ENCODE results near the gene TRAK1.

Gene TRAK1

DNA sequence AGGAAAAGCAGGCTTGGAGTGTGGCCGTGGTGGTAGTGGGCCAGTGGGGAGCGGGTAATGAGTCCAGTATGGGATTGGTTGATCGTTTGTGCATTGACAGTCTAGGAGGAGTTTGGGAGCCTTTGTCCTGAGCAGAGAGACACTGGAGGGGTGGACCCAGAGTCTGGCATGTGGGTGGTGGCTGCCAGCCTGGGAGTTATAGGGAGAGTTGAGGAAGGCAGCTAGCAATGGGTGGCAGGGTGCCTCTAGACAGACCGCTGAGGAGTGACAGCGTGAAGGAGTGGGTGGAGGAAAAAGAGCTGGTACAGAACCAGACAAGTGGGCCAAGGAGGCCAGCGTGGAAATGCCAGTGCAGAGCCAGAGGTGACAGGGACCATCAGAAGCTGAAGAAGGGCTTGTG, 176.7 kb downstream of the TRAK1 start:
- POLR2A ChIA-PET, result no interaction called here
- H3K4me3 ChIP-seq (ENCODE audit: control insufficient read depth in 1 of 7, extremely low read depth in 1 of 7, insufficient read depth in 4 of 7, low read depth in 2 of 7, low read length in 6 of 7), result no peak overlapping the region
- CTCF ChIA-PET, result interaction anchor here (1.7 kb wide), 1 partner anchor 10 kb away, joined by 4 read pairs; no protein-coding TSS in a partner anchor

GRCh38 chr3:42269647-42270046, 178.5 kb downstream of the TRAK1 start:
- DNase-seq, result no peak
- no peaks in the 10 kb centered on the region for H3K36me3 ChIP-seq (ENCODE audit: control insufficient read depth in 4 of 4, insufficient read depth in 4 of 4, low read length in 3 of 4)
- WGBS (ENCODE audit: insufficient coverage), result 95% methylated on average over 3 of the region's 7 CpGs
- H3K9me3 ChIP-seq (ENCODE audit: control extremely low read depth in 1 of 5, control insufficient read depth in 4 of 5, insufficient read depth in 2 of 5, low read depth in 1 of 5, low read length in 4 of 5), result peaks cover 0 to 10% (median 2%) of the 10 kb centered on the region in 5 experiments
- H3K27me3 ChIP-seq (replicated peaks in 2 of 5; ENCODE audit: control insufficient read depth in 4 of 5, insufficient read depth in 5 of 5, low read length in 4 of 5), result peaks cover 4 to 59% (median 20%) of the 10 kb centered on the region in 5 experiments
- H3K4me1 ChIP-seq (ENCODE audit: control extremely low read depth in 1 of 4, control insufficient read depth in 4 of 4, insufficient read depth in 4 of 4, low read length in 3 of 4), result peaks cover 0 to 7% (median 3%) of the 10 kb centered on the region in 4 experiments
- H3K4me3 ChIP-seq (ENCODE audit: control insufficient read depth in 1 of 7, extremely low read depth in 1 of 7, insufficient read depth in 4 of 7, low read depth in 2 of 7, low read length in 6 of 7), result no peak overlapping the region
- H3K27ac ChIP-seq (ENCODE audit: insufficient read depth in 1 of 2, low read depth in 1 of 2, low read length in 2 of 2, poor library complexity in 1 of 2, severe bottlenecking in 2 of 2), result no peak overlapping the region
- POLR2A ChIA-PET, result no interaction called here
- CTCF ChIA-PET, result interaction anchor here (1.8 kb wide), 1 partner anchor 174 kb away, joined by 5 read pairs; no protein-coding TSS in a partner anchor

More for the DNA sequence above, 176.7 kb downstream of the TRAK1 start:
- peaks cover 0 to 18% (median 12%) of the 10 kb centered on the region in 4 experiments for H3K4me1 ChIP-seq (ENCODE audit: control extremely low read depth in 1 of 4, control insufficient read depth in 4 of 4, insufficient read depth in 4 of 4, low read length in 3 of 4)
- no peaks in the 10 kb centered on the region for H3K36me3 ChIP-seq (ENCODE audit: control insufficient read depth in 4 of 4, insufficient read depth in 4 of 4, low read length in 3 of 4)
- 100% methylated on average over 6 of the region's 6 CpGs for WGBS (ENCODE audit: insufficient coverage)
- no peak for DNase-seq
- H3K27ac ChIP-seq (ENCODE audit: insufficient read depth in 1 of 2, low read depth in 1 of 2, low read length in 2 of 2, poor library complexity in 1 of 2, severe bottlenecking in 2 of 2), result no peak overlapping the region
- peaks cover 4 to 76% (median 29%) of the 10 kb centered on the region in 5 experiments for H3K27me3 ChIP-seq (replicated peaks in 2 of 5; ENCODE audit: control insufficient read depth in 4 of 5, insufficient read depth in 5 of 5, low read length in 4 of 5)
- H3K9me3 ChIP-seq (ENCODE audit: control extremely low read depth in 1 of 5, control insufficient read depth in 4 of 5, insufficient read depth in 2 of 5, low read depth in 1 of 5, low read length in 4 of 5), result peaks cover 0 to 10% (median 2%) of the 10 kb centered on the region in 5 experiments

DNA sequence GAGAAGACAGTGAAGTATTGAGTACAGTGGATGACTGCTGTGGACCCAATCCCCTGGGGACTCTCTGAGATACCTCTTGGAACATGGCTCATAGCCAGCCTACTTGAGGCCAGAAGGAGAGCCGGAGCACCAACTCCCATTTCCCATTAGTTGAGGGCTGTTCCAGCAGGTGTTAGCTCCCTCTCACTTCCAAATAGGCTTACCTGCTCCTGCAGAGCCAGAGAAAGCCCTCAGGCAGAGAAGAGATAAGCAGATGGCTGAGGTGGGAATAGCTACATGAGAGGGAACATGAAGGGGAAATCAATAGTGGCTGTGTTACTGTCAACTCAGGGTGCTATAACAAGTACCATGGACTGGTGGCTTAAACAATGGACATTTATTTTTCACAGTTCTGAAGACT, 179.4 kb downstream of the TRAK1 start:
- POLR2A ChIA-PET, result no interaction called here
- Histone ChIP-seq H3K36me3 (ENCODE audit: control insufficient read depth in 4 of 4, insufficient read depth in 4 of 4, low read length in 3 of 4) (no peaks in the 10 kb centered on the region), H3K4me3 (ENCODE audit: control insufficient read depth in 1 of 7, extremely low read depth in 1 of 7, insufficient read depth in 4 of 7, low read depth in 2 of 7, low read length in 6 of 7) (no peak overlapping the region), H3K27me3 (replicated peaks in 2 of 5; ENCODE audit: control insufficient read depth in 4 of 5, insufficient read depth in 5 of 5, low read length in 4 of 5) (peaks cover 3 to 50% (median 13%) of the 10 kb centered on the region in 5 experiments), H3K9me3 (ENCODE audit: control extremely low read depth in 1 of 5, control insufficient read depth in 4 of 5, insufficient read depth in 2 of 5, low read depth in 1 of 5, low read length in 4 of 5) (peaks cover 0 to 10% (median 2%) of the 10 kb centered on the region in 5 experiments), H3K27ac (ENCODE audit: insufficient read depth in 1 of 2, low read depth in 1 of 2, low read length in 2 of 2, poor library complexity in 1 of 2, severe bottlenecking in 2 of 2) (no peak overlapping the region), H3K4me1 (ENCODE audit: control extremely low read depth in 1 of 4, control insufficient read depth in 4 of 4, insufficient read depth in 4 of 4, low read length in 3 of 4) (peaks cover 0 to 4% (median 0%) of the 10 kb centered on the region in 4 experiments)
- CTCF ChIA-PET, result interaction anchor here (1.8 kb wide), 1 partner anchor 173 kb away, joined by 5 read pairs; no protein-coding TSS in a partner anchor
- WGBS (ENCODE audit: insufficient coverage), result no CpG with 5 or more reads among the region's 1 CpG
- no peak for DNase-seq

GRCh38 chr3:42271786-42272185, 180.6 kb downstream of the TRAK1 start:
- no peak for DNase-seq
- Histone ChIP-seq H3K9me3 (ENCODE audit: control extremely low read depth in 1 of 5, control insufficient read depth in 4 of 5, insufficient read depth in 2 of 5, low read depth in 1 of 5, low read length in 4 of 5) (peaks cover 0 to 10% (median 2%) of the 10 kb centered on the region in 5 experiments), H3K27ac (ENCODE audit: insufficient read depth in 1 of 2, low read depth in 1 of 2, low read length in 2 of 2, poor library complexity in 1 of 2, severe bottlenecking in 2 of 2) (no peak overlapping the region), H3K4me3 (ENCODE audit: control insufficient read depth in 1 of 7, extremely low read depth in 1 of 7, insufficient read depth in 4 of 7, low read depth in 2 of 7, low read length in 6 of 7) (no peak overlapping the region), H3K27me3 (replicated peaks in 2 of 5; ENCODE audit: control insufficient read depth in 4 of 5, insufficient read depth in 5 of 5, low read length in 4 of 5) (peaks cover 3 to 42% (median 13%) of the 10 kb centered on the region in 5 experiments), H3K36me3 (ENCODE audit: control insufficient read depth in 4 of 4, insufficient read depth in 4 of 4, low read length in 3 of 4) (no peaks in the 10 kb centered on the region), H3K4me1 (ENCODE audit: control extremely low read depth in 1 of 4, control insufficient read depth in 4 of 4, insufficient read depth in 4 of 4, low read length in 3 of 4) (peaks cover 0 to 4% (median 0%) of the 10 kb centered on the region in 4 experiments)
- ChIA-PET POLR2A (no interaction called here), CTCF (interaction anchor here (2.8 kb wide), 1 partner anchor 9 kb away, joined by 9 read pairs; no protein-coding TSS in a partner anchor)

GRCh38 chr3:42273361-42273760, 182.2 kb downstream of the TRAK1 start:
- ChIA-PET CTCF (interaction anchor here (2.8 kb wide), 1 partner anchor 11 kb away, joined by 9 read pairs; no protein-coding TSS in a partner anchor), POLR2A (no interaction called here)

GRCh38 chr3:42274266-42274665, 183.1 kb downstream of the TRAK1 start:
- Histone ChIP-seq H3K4me1 (ENCODE audit: control extremely low read depth in 1 of 4, control insufficient read depth in 4 of 4, insufficient read depth in 4 of 4, low read length in 3 of 4) (peaks cover 0 to 4% (median 0%) of the 10 kb centered on the region in 4 experiments), H3K27ac (ENCODE audit: insufficient read depth in 1 of 2, low read depth in 1 of 2, low read length in 2 of 2, poor library complexity in 1 of 2, severe bottlenecking in 2 of 2) (no peak overlapping the region), H3K9me3 (ENCODE audit: control extremely low read depth in 1 of 5, control insufficient read depth in 4 of 5, insufficient read depth in 2 of 5, low read depth in 1 of 5, low read length in 4 of 5) (peaks cover 0 to 8% (median 2%) of the 10 kb centered on the region in 5 experiments), H3K36me3 (ENCODE audit: control insufficient read depth in 4 of 4, insufficient read depth in 4 of 4, low read length in 3 of 4) (no peaks in the 10 kb centered on the region), H3K27me3 (replicated peaks in 2 of 5; ENCODE audit: control insufficient read depth in 4 of 5, insufficient read depth in 5 of 5, low read length in 4 of 5) (peaks cover 0 to 20% (median 6%) of the 10 kb centered on the region in 5 experiments), H3K4me3 (ENCODE audit: control insufficient read depth in 1 of 7, extremely low read depth in 1 of 7, insufficient read depth in 4 of 7, low read depth in 2 of 7, low read length in 6 of 7) (no peak overlapping the region)
- DNase-seq, result no peak
- POLR2A ChIA-PET, result no interaction called here
- CTCF ChIA-PET, result no interaction called here

More at GRCh38 chr3:42273361-42273760, 182.2 kb downstream of the TRAK1 start:
- H3K27ac ChIP-seq (ENCODE audit: insufficient read depth in 1 of 2, low read depth in 1 of 2, low read length in 2 of 2, poor library complexity in 1 of 2, severe bottlenecking in 2 of 2), result no peak overlapping the region
- H3K9me3 ChIP-seq (ENCODE audit: control extremely low read depth in 1 of 5, control insufficient read depth in 4 of 5, insufficient read depth in 2 of 5, low read depth in 1 of 5, low read length in 4 of 5), result peaks cover 0 to 10% (median 2%) of the 10 kb centered on the region in 5 experiments
- no peak overlapping the region for H3K4me3 ChIP-seq (ENCODE audit: control insufficient read depth in 1 of 7, extremely low read depth in 1 of 7, insufficient read depth in 4 of 7, low read depth in 2 of 7, low read length in 6 of 7)
- DNase-seq, result peak in 2 of 3 donors; percentile 42 to 48
- peaks cover 0 to 4% (median 0%) of the 10 kb centered on the region in 4 experiments for H3K4me1 ChIP-seq (ENCODE audit: control extremely low read depth in 1 of 4, control insufficient read depth in 4 of 4, insufficient read depth in 4 of 4, low read length in 3 of 4)
- 54% methylated on average over 2 of the region's 2 CpGs for WGBS (ENCODE audit: insufficient coverage)
- H3K27me3 ChIP-seq (replicated peaks in 2 of 5; ENCODE audit: control insufficient read depth in 4 of 5, insufficient read depth in 5 of 5, low read length in 4 of 5), result peaks cover 0 to 29% (median 10%) of the 10 kb centered on the region in 5 experiments
- no peaks in the 10 kb centered on the region for H3K36me3 ChIP-seq (ENCODE audit: control insufficient read depth in 4 of 4, insufficient read depth in 4 of 4, low read length in 3 of 4)

- 100% methylated on average over 1 of the region's 1 CpG for whole genome bisulfite sequencing (ENCODE audit: insufficient coverage)
- ChIA-PET POLR2A (no interaction called here), CTCF (no interaction called here)
- H3K27ac ChIP-seq (ENCODE audit: insufficient read depth in 1 of 2, low read depth in 1 of 2, low read length in 2 of 2, poor library complexity in 1 of 2, severe bottlenecking in 2 of 2), result no peak overlapping the region
- DNase-seq, result no peak
- H3K4me1 ChIP-seq (ENCODE audit: control extremely low read depth in 1 of 4, control insufficient read depth in 4 of 4, insufficient read depth in 4 of 4, low read length in 3 of 4), result peaks cover 0 to 4% (median 0%) of the 10 kb centered on the region in 4 experiments
- H3K9me3 ChIP-seq (ENCODE audit: control extremely low read depth in 1 of 5, control insufficient read depth in 4 of 5, insufficient read depth in 2 of 5, low read depth in 1 of 5, low read length in 4 of 5), result peaks cover 0 to 15% (median 8%) of the 10 kb centered on the region in 5 experiments
- H3K36me3 ChIP-seq (ENCODE audit: control insufficient read depth in 4 of 4, insufficient read depth in 4 of 4, low read length in 3 of 4), result no peaks in the 10 kb centered on the region
- H3K4me3 ChIP-seq (ENCODE audit: control insufficient read depth in 1 of 7, extremely low read depth in 1 of 7, insufficient read depth in 4 of 7, low read depth in 2 of 7, low read length in 6 of 7), result no peak overlapping the region
- H3K27me3 ChIP-seq (replicated peaks in 2 of 5; ENCODE audit: control insufficient read depth in 4 of 5, insufficient read depth in 5 of 5, low read length in 4 of 5), result peaks cover 0 to 14% (median 2%) of the 10 kb centered on the region in 5 experiments
Measured at GRCh38 chr3:42275217-42275616, 184.1 kb downstream of the TRAK1 start.
